HEK293T (cell line): ENCODE data around the gene FFAR3.

Experiments
- CTCF ChIA-PET: fragments of 350-600 bp; formaldehyde crosslinking; extraction: SDS; loops from one replicate; lab custom pipeline; 2021; ENCODE audit warnings: antibody characterized with exemption, inconsistent platforms; lab: Yijun Ruan, JAX
- POLR2A ChIA-PET: fragments of 350-600 bp; formaldehyde crosslinking; extraction: SDS; loops from one replicate; lab custom pipeline; 2020; ENCODE audit warnings: antibody characterized with exemption, inconsistent platforms; lab: Yijun Ruan, JAX
- DNase-seq: peaks from one replicate; pipeline ENCODE4 v3.0.0; 2012; ENCODE audit warnings: mixed read lengths; ENCODE audit errors: extremely low spot score
- ARNT ChIP-seq: fragments of 450-650 bp; IDR thresholded peaks from 2 replicates; pipeline ENCODE4 v1.6.1; 2017; ENCODE audit warnings: mild to moderate bottlenecking
- BHLHE40 ChIP-seq: fragments of 450-650 bp; IDR thresholded peaks from 2 replicates; pipeline ENCODE4 v1.6.1; 2016; ENCODE audit warnings: mild to moderate bottlenecking, moderate library complexity, borderline replicate concordance
- CTBP1 ChIP-seq: fragments of 450-650 bp; IDR thresholded peaks from 2 replicates; pipeline ENCODE4 v1.6.1; 2016; ENCODE audit warnings: borderline replicate concordance
- ELF4 ChIP-seq: fragments of 450-650 bp; IDR thresholded peaks from 2 replicates; pipeline ENCODE4 v1.6.1; 2017; ENCODE audit warnings: antibody characterized with exemption
- FOXA1 ChIP-seq: fragments of 450-650 bp; IDR thresholded peaks from 2 replicates; pipeline ENCODE4 v1.6.1; 2016; ENCODE audit warnings: mild to moderate bottlenecking
- FOXK2 ChIP-seq: fragments of 450-650 bp; IDR thresholded peaks from 2 replicates; pipeline ENCODE4 v1.6.1; 2016; ENCODE audit warnings: mild to moderate bottlenecking
- FOXM1 ChIP-seq: fragments of 450-650 bp; IDR thresholded peaks from 2 replicates; pipeline ENCODE4 v1.6.1; 2017; ENCODE audit warnings: mild to moderate bottlenecking, borderline replicate concordance
- HDGF ChIP-seq: fragments of 450-650 bp; IDR thresholded peaks from 2 replicates; pipeline ENCODE4 v1.6.1; 2017; ENCODE audit warnings: antibody characterized with exemption, borderline replicate concordance
- L3MBTL2 ChIP-seq: fragments of 450-650 bp; conservative IDR thresholded peaks from 2 replicates; pipeline ENCODE4 v1.6.1; 2016; ENCODE audit warnings: mild to moderate bottlenecking
- LEF1 ChIP-seq: fragments of 450-650 bp; IDR thresholded peaks from 2 replicates; pipeline ENCODE4 v1.6.1; 2017; ENCODE audit warnings: mild to moderate bottlenecking, borderline replicate concordance
- NFRKB ChIP-seq: fragments of 450-650 bp; IDR thresholded peaks from 2 replicates; pipeline ENCODE4 v1.6.1; 2016; ENCODE audit warnings: mild to moderate bottlenecking, moderate library complexity
- SP1 ChIP-seq: fragments of 450-650 bp; IDR thresholded peaks from 2 replicates; pipeline ENCODE4 v1.6.1; 2017
- SUZ12 ChIP-seq: fragments of 450-650 bp; IDR thresholded peaks from 2 replicates; pipeline ENCODE4 v1.6.1; 2016; ENCODE audit warnings: mild to moderate bottlenecking
- TARDBP ChIP-seq: fragments of 450-650 bp; IDR thresholded peaks from 2 replicates; pipeline ENCODE4 v1.6.1; 2016
- ZNF384 ChIP-seq: fragments of 450-650 bp; IDR thresholded peaks from 2 replicates; pipeline ENCODE4 v1.6.1; 2016
- TF ChIP-seq, protein P1 (sequence below): fragments of 450-650 bp; IDR thresholded peaks from 2 replicates; pipeline ENCODE4 v1.6.1; 2016

Gene FFAR3

DNA sequence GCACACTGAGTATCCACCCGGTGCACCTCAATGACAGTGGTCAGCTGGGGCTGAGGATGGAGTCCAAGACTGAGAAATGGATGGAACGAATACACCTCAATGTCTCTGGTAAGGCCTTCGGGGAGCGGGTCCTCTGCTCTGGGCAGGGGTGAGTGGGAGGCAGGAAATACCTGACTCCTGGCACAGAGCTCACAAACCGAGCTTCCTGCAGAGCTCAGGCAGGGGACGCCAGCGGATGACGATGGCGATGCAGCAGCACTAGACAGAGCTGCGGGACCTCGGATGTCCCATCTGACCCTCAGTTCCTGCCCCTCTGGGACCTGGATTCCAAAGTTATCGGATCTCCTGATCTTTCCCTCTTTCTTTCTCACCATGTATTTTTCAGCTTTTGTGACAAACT, 25.4 kb upstream of the FFAR3 start:
- ChIA-PET POLR2A (no interaction called here), CTCF (no interaction called here)
- no peak for DNase-seq
- TF ChIP-seq ELF4 (no peak), BHLHE40 (no peak), TARDBP (no peak)

DNA sequence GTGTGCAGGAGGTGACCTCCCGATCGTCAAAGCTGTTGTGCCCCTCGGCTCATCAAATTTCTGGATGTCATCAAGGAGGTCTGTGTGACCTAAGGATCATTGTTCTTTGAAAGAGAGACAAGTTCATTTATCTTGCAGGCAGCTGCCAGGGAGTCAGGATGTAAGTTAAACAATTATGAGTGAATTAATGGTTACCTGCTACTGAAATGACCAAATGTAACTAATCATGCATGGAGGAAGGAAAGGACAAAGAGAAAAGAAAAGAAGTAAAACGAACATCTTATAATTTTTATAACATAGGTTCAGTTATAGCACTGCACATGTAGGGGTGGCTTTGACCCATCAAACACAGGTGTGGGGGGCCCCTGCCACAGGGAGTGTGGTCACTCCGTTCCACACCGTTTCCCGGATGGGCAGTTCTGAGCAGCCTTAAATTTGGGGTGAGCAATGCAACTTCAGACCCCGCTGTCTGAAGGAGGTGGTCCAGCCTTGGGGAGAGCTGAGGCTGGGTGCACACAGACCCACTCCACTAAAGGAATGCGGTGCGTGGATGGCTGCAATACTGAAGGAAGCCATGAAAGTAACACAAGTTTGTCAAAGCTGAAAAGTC, 24.0 kb upstream of the FFAR3 start:
- ChIA-PET CTCF (interaction anchor here (1.3 kb wide), 1 partner anchor 19 kb away, joined by 3 read pairs; no protein-coding TSS in a partner anchor), POLR2A (no interaction called here)
- DNase-seq = no peak
- no peak for TF ChIP-seq CTBP1
- TF ChIP-seq ZNF384 = no peak
- TF ChIP-seq HDGF = no peak
- TF ChIP-seq, protein P1, sequence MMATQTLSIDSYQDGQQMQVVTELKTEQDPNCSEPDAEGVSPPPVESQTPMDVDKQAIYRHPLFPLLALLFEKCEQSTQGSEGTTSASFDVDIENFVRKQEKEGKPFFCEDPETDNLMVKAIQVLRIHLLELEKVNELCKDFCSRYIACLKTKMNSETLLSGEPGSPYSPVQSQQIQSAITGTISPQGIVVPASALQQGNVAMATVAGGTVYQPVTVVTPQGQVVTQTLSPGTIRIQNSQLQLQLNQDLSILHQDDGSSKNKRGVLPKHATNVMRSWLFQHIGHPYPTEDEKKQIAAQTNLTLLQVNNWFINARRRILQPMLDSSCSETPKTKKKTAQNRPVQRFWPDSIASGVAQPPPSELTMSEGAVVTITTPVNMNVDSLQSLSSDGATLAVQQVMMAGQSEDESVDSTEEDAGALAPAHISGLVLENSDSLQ = no peak
- no peak for TF ChIP-seq SP1

DNA sequence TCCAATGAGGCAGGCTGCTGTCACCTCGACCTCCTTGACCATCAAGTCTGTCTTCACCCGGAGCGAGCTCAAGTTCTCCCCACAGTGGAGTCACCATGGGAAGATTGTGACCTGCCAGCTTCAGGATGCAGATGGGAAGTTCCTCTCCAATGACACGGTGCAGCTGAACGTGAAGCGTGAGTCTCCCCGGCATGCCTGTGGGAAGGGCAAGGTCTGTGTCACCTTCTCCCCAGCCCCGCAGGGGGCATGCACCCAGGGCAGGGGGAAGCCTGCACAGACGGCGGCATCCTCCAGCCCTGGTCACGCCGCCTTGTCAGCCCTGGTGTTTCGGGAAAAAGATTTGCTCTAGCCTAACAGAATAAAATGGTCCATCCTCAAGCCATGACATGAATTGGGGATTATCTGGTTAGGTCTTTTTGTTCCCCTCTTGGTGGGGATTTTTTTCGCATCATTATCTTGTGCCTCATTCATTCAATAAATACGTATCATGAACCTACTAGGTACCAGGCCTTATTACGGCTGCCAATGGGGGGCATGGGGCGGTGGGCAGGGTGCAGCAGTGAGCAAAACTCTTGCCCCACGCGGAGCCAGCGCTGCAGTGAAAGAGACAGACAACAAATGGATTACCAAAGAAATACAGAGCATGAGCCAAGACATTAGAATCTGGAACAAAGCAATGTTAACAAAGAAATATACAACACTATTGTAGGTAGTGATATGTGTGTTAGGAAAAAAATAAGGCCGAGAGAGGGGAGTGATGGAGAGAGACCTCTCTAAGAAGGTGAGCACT, 21.9 kb upstream of the FFAR3 start:
- CTCF ChIA-PET = no interaction called here
- POLR2A ChIA-PET = no interaction called here
- no peak for TF ChIP-seq ZNF384
- TF ChIP-seq SP1 = no peak
- TF ChIP-seq ARNT = no peak
- no peak for TF ChIP-seq FOXM1
- no peak for TF ChIP-seq FOXK2
- no peak for TF ChIP-seq TARDBP
- TF ChIP-seq HDGF = no peak
- no peak for TF ChIP-seq BHLHE40
- no peak for TF ChIP-seq LEF1
- no peak for TF ChIP-seq CTBP1
- no peak for TF ChIP-seq NFRKB
- no peak for TF ChIP-seq ELF4
- TF ChIP-seq SUZ12 = no peak
- DNase-seq = no peak

DNA sequence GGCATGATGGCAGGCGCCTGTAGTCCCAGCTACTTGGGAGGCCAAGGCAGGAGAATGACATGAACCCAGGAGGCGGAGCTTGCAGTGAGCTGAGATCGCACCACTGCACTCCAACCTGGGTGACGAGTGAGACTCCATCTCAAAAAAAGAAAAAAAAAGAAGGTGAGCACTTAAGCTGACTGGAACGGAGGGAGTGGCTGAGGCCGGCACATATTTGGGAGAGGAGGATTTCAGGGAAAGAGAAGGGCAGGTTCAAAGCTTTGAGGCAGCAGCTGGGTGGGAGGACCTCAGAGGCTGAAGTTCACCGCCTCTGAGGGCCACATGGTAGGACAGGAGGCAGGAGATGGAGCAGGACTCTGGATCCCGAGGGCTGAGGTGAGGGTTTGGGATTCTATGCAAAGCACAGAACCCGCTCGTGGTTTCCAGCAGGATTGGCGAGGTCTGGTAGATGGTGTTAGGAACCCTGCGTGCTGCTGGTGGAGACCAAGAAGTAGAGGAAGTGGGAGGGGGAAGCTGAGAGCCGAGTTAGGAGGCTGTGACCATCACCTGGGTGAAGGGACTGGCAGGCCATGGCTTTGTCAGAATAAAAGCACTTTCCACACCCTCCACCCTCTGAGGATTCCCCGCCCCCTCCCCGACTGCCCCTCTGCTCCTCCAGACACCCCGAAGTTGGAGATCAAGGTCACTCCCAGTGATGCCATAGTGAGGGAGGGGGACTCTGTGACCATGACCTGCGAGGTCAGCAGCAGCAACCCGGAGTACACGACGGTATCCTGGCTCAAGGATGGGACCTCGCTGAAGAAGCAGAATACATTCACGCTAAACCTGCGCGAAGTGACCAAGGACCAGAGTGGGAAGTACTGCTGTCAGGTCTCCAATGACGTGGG, 20.9 kb upstream of the FFAR3 start:
- CTCF ChIA-PET = interaction anchor here (0.7 kb wide), 1 partner anchor 16 kb away, joined by 7 read pairs; no protein-coding TSS in a partner anchor
- no peak for TF ChIP-seq ZNF384
- no peak for TF ChIP-seq ARNT
- TF ChIP-seq L3MBTL2 = no peak
- no peak for TF ChIP-seq CTBP1
- no peak for TF ChIP-seq FOXA1
- TF ChIP-seq, protein P1 = no peak
- TF ChIP-seq FOXM1 = no peak
- no peak for TF ChIP-seq TARDBP
- no peak for TF ChIP-seq ELF4
- TF ChIP-seq SP1 = no peak
- no peak for TF ChIP-seq BHLHE40
- TF ChIP-seq LEF1 = no peak
- TF ChIP-seq SUZ12 = no peak
- TF ChIP-seq HDGF = no peak
- TF ChIP-seq FOXK2 = no peak
- TF ChIP-seq NFRKB = no peak
- no peak for DNase-seq
- POLR2A ChIA-PET = no interaction called here

DNA sequence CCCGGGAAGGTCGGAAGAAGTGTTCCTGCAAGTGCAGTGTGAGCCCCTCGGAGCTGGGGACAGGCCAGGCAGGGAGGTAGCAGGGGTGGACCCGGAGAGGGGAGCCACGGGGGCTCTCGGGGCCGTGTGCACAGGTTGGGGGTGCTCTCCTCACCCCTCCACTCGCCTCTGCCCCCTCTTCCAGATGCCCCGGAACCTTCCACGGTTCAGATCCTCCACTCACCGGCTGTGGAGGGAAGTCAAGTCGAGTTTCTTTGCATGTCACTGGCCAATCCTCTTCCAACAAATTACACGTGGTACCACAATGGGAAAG, 20.3 kb upstream of the FFAR3 start:
- ChIA-PET CTCF (no interaction called here), POLR2A (no interaction called here)
- TF ChIP-seq TARDBP = no peak
- no peak for TF ChIP-seq ELF4
- TF ChIP-seq L3MBTL2 = no peak
- TF ChIP-seq BHLHE40 = no peak
- TF ChIP-seq ARNT = no peak
- TF ChIP-seq HDGF = no peak
- no peak for TF ChIP-seq LEF1
- no peak for TF ChIP-seq FOXA1
- TF ChIP-seq ZNF384 = no peak
- TF ChIP-seq FOXM1 = no peak
- TF ChIP-seq, protein P1 = no peak
- TF ChIP-seq SP1 = no peak
- TF ChIP-seq FOXK2 = no peak
- no peak for TF ChIP-seq SUZ12
- TF ChIP-seq CTBP1 = no peak
- TF ChIP-seq NFRKB = no peak
- DNase-seq = no peak
